GM21447 (cell line): Measurements from ENCODE around the gene SLAMF1.
"Not testable (repeated sequence)": the region's sequence is repeated elsewhere in the genome, so short reads cannot be mapped to it uniquely, and the experiment has no call there.

Experiments used
- ATAC-seq: cut with Tn5 transposase; IDR thresholded peaks from one replicate; pipeline ENCODE4 v1.9.1; 2021; ENCODE audit not compliant: unreplicated experiment

The SLAMF1 gene

GRCh38 chr1:160646711-160647328 is at the start of gene SLAMF1:
TSS of gene SLAMF1 (minus strand) at chr1:160647044. CDS start at chr1:160646945, 99 bp downstream.
- peak; percentile 43 for ATAC-seq

GRCh38 chr1:160692390-160692789 is 45.5 kb upstream of the SLAMF1 start:
- not testable (repeated sequence) for ATAC-seq

- no peak for ATAC-seq
Observed at GRCh38 chr1:160685266-160685665, 38.4 kb upstream of the SLAMF1 start.

GRCh38 chr1:160682983-160683865 is 36.4 kb upstream of the SLAMF1 start:
- no peak for ATAC-seq

- ATAC-seq: no peak
Observed at GRCh38 chr1:160681891-160682140, 35.0 kb upstream of the SLAMF1 start.

GRCh38 chr1:160681066-160681890 is 34.4 kb upstream of the SLAMF1 start:
- no peak for ATAC-seq

- no peak for ATAC-seq
Observed at GRCh38 chr1:160680399-160680798, 33.6 kb upstream of the SLAMF1 start.

GRCh38 chr1:160679893-160680292 is 33.0 kb upstream of the SLAMF1 start:
- no peak for ATAC-seq

GRCh38 chr1:160676869-160677597 is 30.2 kb upstream of the SLAMF1 start:
- no peak for ATAC-seq

- ATAC-seq: peak; percentile 42
Observed at GRCh38 chr1:160675641-160676410, 29.0 kb upstream of the SLAMF1 start.

GRCh38 chr1:160674415-160674814 is 27.6 kb upstream of the SLAMF1 start:
- ATAC-seq: no peak

- no peak for ATAC-seq
Observed at GRCh38 chr1:160672789-160673695, 26.2 kb upstream of the SLAMF1 start.

- ATAC-seq: no peak
Observed at GRCh38 chr1:160671603-160672517, 25.0 kb upstream of the SLAMF1 start.

GRCh38 chr1:160670701-160671100 is 23.9 kb upstream of the SLAMF1 start:
- no peak for ATAC-seq

GRCh38 chr1:160669802-160670201 is 23.0 kb upstream of the SLAMF1 start:
- no peak for ATAC-seq

GRCh38 chr1:160669276-160669675 is 22.4 kb upstream of the SLAMF1 start:
- no peak for ATAC-seq

- no peak for ATAC-seq
Observed at GRCh38 chr1:160667896-160668295, 21.1 kb upstream of the SLAMF1 start.

- ATAC-seq: no peak
Observed at GRCh38 chr1:160666079-160666442, 19.2 kb upstream of the SLAMF1 start.
